HEK293 (cell line): ENCODE results near the gene HOXB9.

Experiments
- ATF2 ChIP-seq: fragments of 450-650 bp; formaldehyde crosslinking; IDR thresholded peaks from 2 replicates; pipeline ENCODE4 v1.5.1; 2016; ENCODE audit warnings: missing biosample characterization, missing genetic modification characterization, low read depth
- BCL6B ChIP-seq: fragments of 450-650 bp; formaldehyde crosslinking; IDR thresholded peaks from 2 replicates; pipeline ENCODE4 v1.5.1; 2017; ENCODE audit warnings: missing biosample characterization, missing genetic modification characterization
- GLI2 ChIP-seq: fragments of 450-650 bp; formaldehyde crosslinking; IDR thresholded peaks from 2 replicates; pipeline ENCODE4; 2017; ENCODE audit warnings: missing biosample characterization, missing genetic modification characterization, low read depth, borderline replicate concordance
- IKZF3 ChIP-seq: fragments of 450-650 bp; IDR thresholded peaks from 2 replicates; pipeline ENCODE4 v1.5.0; 2018; ENCODE audit warnings: missing biosample characterization, mild to moderate bottlenecking, missing genetic modification characterization, moderate library complexity
- OVOL3 ChIP-seq: fragments of 450-650 bp; formaldehyde crosslinking; IDR thresholded peaks from 2 replicates; pipeline ENCODE4 v1.5.1; 2016; ENCODE audit warnings: missing biosample characterization, missing genetic modification characterization
- ZFP3 ChIP-seq: fragments of 450-650 bp; formaldehyde crosslinking; IDR thresholded peaks from 2 replicates; pipeline ENCODE4 v1.5.1; 2016; ENCODE audit warnings: low read depth, missing biosample characterization, missing genetic modification characterization
- ZNF132 ChIP-seq: fragments of 450-650 bp; formaldehyde crosslinking; IDR thresholded peaks from 2 replicates; pipeline ENCODE4 v1.5.1; 2017; ENCODE audit warnings: missing biosample characterization, missing genetic modification characterization, borderline replicate concordance
- ZNF169 ChIP-seq: fragments of 450-650 bp; formaldehyde crosslinking; IDR thresholded peaks from 2 replicates; pipeline ENCODE4 v1.5.1; 2016; ENCODE audit warnings: missing biosample characterization, missing genetic modification characterization
- ZNF174 ChIP-seq: fragments of 450-650 bp; formaldehyde crosslinking; IDR thresholded peaks from 2 replicates; pipeline ENCODE4 v1.5.0; 2017; ENCODE audit warnings: missing biosample characterization, mild to moderate bottlenecking, missing genetic modification characterization
- ZNF311 ChIP-seq: fragments of 450-650 bp; formaldehyde crosslinking; IDR thresholded peaks from 2 replicates; pipeline ENCODE4 v1.5.1; 2017; ENCODE audit warnings: missing biosample characterization, missing genetic modification characterization, borderline replicate concordance
- ZNF362 ChIP-seq: fragments of 450-650 bp; formaldehyde crosslinking; IDR thresholded peaks from 2 replicates; pipeline ENCODE4 v1.5.1; 2016; ENCODE audit warnings: missing biosample characterization, missing genetic modification characterization
- ZNF488 ChIP-seq: fragments of 450-650 bp; formaldehyde crosslinking; IDR thresholded peaks from 2 replicates; pipeline ENCODE4 v1.5.1; 2016; ENCODE audit warnings: missing biosample characterization, missing genetic modification characterization
- ZNF521 ChIP-seq: fragments of 450-650 bp; formaldehyde crosslinking; IDR thresholded peaks from 2 replicates; pipeline ENCODE4 v1.5.1; 2017; ENCODE audit warnings: missing biosample characterization, mild to moderate bottlenecking, missing genetic modification characterization
- ZNF530 ChIP-seq: fragments of 450-650 bp; formaldehyde crosslinking; IDR thresholded peaks from 2 replicates; pipeline ENCODE4 v1.5.1; 2016; ENCODE audit warnings: low read depth, missing biosample characterization, missing genetic modification characterization
- ZNF549 ChIP-seq: fragments of 450-650 bp; IDR thresholded peaks from 2 replicates; pipeline ENCODE4 v1.5.1; 2018; ENCODE audit warnings: missing biosample characterization, missing genetic modification characterization, mild to moderate bottlenecking, inconsistent platforms, moderate library complexity
- ZNF596 ChIP-seq: fragments of 450-650 bp; IDR thresholded peaks from 2 replicates; pipeline ENCODE4 v1.5.0; 2018; ENCODE audit warnings: missing biosample characterization, mild to moderate bottlenecking, missing genetic modification characterization, moderate library complexity
- ZNF645 ChIP-seq: fragments of 450-650 bp; formaldehyde crosslinking; IDR thresholded peaks from 2 replicates; pipeline ENCODE4; 2016; ENCODE audit warnings: missing biosample characterization, missing genetic modification characterization
- ZNF658 ChIP-seq: fragments of 450-650 bp; formaldehyde crosslinking; IDR thresholded peaks from 2 replicates; pipeline ENCODE4; 2016; ENCODE audit warnings: missing biosample characterization, missing genetic modification characterization
- ZNF677 ChIP-seq: fragments of 450-650 bp; IDR thresholded peaks from 2 replicates; pipeline ENCODE4 v1.5.0; 2018; ENCODE audit warnings: missing biosample characterization, mild to moderate bottlenecking, missing genetic modification characterization, moderate library complexity
- ZNF768 ChIP-seq: fragments of 450-650 bp; formaldehyde crosslinking; IDR thresholded peaks from 2 replicates; pipeline ENCODE4 v1.5.1; 2018; ENCODE audit warnings: missing biosample characterization, mild to moderate bottlenecking, missing genetic modification characterization
- ZNF776 ChIP-seq: fragments of 450-650 bp; formaldehyde crosslinking; IDR thresholded peaks from 2 replicates; pipeline ENCODE4 v1.5.0; 2017; ENCODE audit warnings: missing biosample characterization, missing genetic modification characterization, borderline replicate concordance
- ZNF792 ChIP-seq: fragments of 450-650 bp; formaldehyde crosslinking; IDR thresholded peaks from 2 replicates; pipeline ENCODE4 v1.5.1; 2016; ENCODE audit warnings: missing biosample characterization, missing genetic modification characterization
- ZNF837 ChIP-seq: fragments of 450-650 bp; formaldehyde crosslinking; IDR thresholded peaks from 2 replicates; pipeline ENCODE4 v1.5.1; 2016; ENCODE audit warnings: missing biosample characterization, missing genetic modification characterization
- TF ChIP-seq, protein P1 (sequence below): IDR thresholded peaks from 2 replicates; pipeline ENCODE4 v1.6.1; 2011; ENCODE audit warnings: mild to moderate bottlenecking, low read depth, low read length, borderline replicate concordance
- TF ChIP-seq, protein P2 (sequence below): fragments of 450-650 bp; IDR thresholded peaks from 2 replicates; pipeline ENCODE4 v1.5.1; 2018; ENCODE audit warnings: missing biosample characterization, mild to moderate bottlenecking, missing genetic modification characterization
- TF ChIP-seq, protein P3 (sequence below): fragments of 450-650 bp; formaldehyde crosslinking; IDR thresholded peaks from 2 replicates; pipeline ENCODE4 v1.5.1; 2016; ENCODE audit warnings: missing biosample characterization, missing genetic modification characterization

Gene HOXB9

GRCh38 chr17:48576479-48577309 is 49.5 kb downstream of the HOXB9 start (continued):
- TF ChIP-seq ZNF768 (tag by site-specific recombination) (no peak), ZNF174 (tag by site-specific recombination) (no peak), ZNF645 (tag by site-specific recombination) (no peak), ZNF362 (tag by site-specific recombination) (no peak), GLI2 (no peak), BCL6B (tag by site-specific recombination) (no peak), ZNF549 (no peak), ZNF596 (tag by site-specific recombination) (peak; percentile 85), ZNF132 (no peak), ZNF521 (tag by site-specific recombination) (no peak), ZNF311 (tag by site-specific recombination) (no peak), ATF2 (tag by site-specific recombination) (no peak), IKZF3 (peak; percentile 83), ZNF837 (no peak), ZNF488 (no peak), ZNF792 (tag by site-specific recombination) (no peak), ZNF776 (tag by site-specific recombination) (no peak), ZNF677 (tag by site-specific recombination) (no peak), ZNF530 (no peak), ZNF658 (tag by site-specific recombination) (no peak), ZNF169 (no peak), ZFP3 (tag by site-specific recombination) (no peak), OVOL3 (tag by site-specific recombination) (no peak)
- TF ChIP-seq, protein P1, sequence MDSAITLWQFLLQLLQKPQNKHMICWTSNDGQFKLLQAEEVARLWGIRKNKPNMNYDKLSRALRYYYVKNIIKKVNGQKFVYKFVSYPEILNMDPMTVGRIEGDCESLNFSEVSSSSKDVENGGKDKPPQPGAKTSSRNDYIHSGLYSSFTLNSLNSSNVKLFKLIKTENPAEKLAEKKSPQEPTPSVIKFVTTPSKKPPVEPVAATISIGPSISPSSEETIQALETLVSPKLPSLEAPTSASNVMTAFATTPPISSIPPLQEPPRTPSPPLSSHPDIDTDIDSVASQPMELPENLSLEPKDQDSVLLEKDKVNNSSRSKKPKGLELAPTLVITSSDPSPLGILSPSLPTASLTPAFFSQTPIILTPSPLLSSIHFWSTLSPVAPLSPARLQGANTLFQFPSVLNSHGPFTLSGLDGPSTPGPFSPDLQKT = no peak
- TF ChIP-seq, protein P2, sequence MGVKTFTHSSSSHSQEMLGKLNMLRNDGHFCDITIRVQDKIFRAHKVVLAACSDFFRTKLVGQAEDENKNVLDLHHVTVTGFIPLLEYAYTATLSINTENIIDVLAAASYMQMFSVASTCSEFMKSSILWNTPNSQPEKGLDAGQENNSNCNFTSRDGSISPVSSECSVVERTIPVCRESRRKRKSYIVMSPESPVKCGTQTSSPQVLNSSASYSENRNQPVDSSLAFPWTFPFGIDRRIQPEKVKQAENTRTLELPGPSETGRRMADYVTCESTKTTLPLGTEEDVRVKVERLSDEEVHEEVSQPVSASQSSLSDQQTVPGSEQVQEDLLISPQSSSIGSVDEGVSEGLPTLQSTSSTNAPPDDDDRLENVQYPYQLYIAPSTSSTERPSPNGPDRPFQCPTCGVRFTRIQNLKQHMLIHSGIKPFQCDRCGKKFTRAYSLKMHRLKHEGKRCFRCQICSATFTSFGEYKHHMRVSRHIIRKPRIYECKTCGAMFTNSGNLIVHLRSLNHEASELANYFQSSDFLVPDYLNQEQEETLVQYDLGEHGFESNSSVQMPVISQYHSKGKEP = no peak
- TF ChIP-seq, protein P3, sequence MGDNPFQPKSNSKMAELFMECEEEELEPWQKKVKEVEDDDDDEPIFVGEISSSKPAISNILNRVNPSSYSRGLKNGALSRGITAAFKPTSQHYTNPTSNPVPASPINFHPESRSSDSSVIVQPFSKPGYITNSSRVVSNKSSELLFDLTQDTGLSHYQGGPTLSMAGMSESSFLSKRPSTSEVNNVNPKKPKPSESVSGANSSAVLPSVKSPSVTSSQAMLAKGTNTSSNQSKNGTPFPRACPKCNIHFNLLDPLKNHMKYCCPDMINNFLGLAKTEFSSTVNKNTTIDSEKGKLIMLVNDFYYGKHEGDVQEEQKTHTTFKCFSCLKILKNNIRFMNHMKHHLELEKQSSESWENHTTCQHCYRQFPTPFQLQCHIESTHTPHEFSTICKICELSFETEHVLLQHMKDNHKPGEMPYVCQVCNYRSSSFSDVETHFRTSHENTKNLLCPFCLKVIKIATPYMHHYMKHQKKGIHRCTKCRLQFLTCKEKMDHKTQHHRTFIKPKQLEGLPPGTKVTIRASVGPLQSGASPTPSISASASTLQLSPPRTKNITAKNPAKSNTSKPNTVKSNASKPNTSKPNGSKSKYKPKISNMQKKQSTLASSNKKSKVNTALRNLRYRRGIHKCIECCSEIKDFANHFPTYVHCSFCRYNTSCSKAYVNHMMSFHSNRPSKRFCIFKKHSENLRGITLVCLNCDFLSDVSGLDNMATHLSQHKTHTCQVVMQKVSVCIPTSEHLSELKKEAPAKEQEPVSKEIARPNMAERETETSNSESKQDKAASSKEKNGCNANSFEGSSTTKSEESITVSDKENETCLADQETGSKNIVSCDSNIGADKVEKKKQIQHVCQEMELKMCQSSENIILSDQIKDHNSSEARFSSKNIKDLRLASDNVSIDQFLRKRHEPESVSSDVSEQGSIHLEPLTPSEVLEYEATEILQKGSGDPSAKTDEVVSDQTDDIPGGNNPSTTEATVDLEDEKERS (tag by site-specific recombination) = no peak
